GM23248 (cell line): ENCODE results near the gene SH3PXD2A.

Source experiments
- EZH2 ChIP-seq: fragments of 200-600 bp; sonication (generic); IDR thresholded peaks from 2 replicates; pipeline ENCODE4 v1.6.1; 2018; ENCODE audit warnings: antibody characterized with exemption, mild to moderate bottlenecking; ENCODE audit not compliant: insufficient read depth, poor library complexity, severe bottlenecking
- EZH2phosphoT487 ChIP-seq: fragments of 200-600 bp; sonication (generic); IDR thresholded peaks from 2 replicates; pipeline ENCODE4 v1.6.1; 2018; ENCODE audit warnings: antibody characterized with exemption, moderate library complexity, mild to moderate bottlenecking, low read depth; ENCODE audit not compliant: insufficient read depth

GRCh38 chr10:103722632-103723031 is 132.7 kb downstream of the SH3PXD2A start:
- TF ChIP-seq EZH2phosphoT487 (no peak), EZH2 (no peak)
